AG10803 (cell line): Measurements from ENCODE around the gene MMP14.

Experiments used
- DNase-seq: peaks from one replicate; pipeline ENCODE4 v3.0.0; 2010; ENCODE audit warnings: low read depth
- H3K4me3 ChIP-seq: 2 replicates; pipeline ENCODE4 v1.5.1; 2011; ENCODE audit warnings: mild to moderate bottlenecking, low read length, control low read depth
- CTCF ChIP-seq: conservative IDR thresholded peaks from 2 replicates; pipeline ENCODE4 v1.5.1; 2011; ENCODE audit warnings: mild to moderate bottlenecking, low read length, control low read depth, inconsistent platforms

The MMP14 gene

GRCh38 chr14:22870811-22871223, 34.4 kb downstream of the MMP14 start:
- H3K4me3 ChIP-seq = peak overlapping the region; percentile 82
- no peak for DNase-seq
- TF ChIP-seq CTCF = no peak

- peak within 1 kb of the TSS; percentile 82 for H3K4me3 ChIP-seq
- DNase-seq = peak; percentile 83
- TF ChIP-seq CTCF = no peak
Observed at GRCh38 chr14:22871224-22872032, 35.0 kb downstream of the MMP14 start, which contains the start of gene LRP10. LRP10 (plus strand) TSS chr14:22871740; CDS start chr14:22872304, 564 bp downstream.

DNA sequence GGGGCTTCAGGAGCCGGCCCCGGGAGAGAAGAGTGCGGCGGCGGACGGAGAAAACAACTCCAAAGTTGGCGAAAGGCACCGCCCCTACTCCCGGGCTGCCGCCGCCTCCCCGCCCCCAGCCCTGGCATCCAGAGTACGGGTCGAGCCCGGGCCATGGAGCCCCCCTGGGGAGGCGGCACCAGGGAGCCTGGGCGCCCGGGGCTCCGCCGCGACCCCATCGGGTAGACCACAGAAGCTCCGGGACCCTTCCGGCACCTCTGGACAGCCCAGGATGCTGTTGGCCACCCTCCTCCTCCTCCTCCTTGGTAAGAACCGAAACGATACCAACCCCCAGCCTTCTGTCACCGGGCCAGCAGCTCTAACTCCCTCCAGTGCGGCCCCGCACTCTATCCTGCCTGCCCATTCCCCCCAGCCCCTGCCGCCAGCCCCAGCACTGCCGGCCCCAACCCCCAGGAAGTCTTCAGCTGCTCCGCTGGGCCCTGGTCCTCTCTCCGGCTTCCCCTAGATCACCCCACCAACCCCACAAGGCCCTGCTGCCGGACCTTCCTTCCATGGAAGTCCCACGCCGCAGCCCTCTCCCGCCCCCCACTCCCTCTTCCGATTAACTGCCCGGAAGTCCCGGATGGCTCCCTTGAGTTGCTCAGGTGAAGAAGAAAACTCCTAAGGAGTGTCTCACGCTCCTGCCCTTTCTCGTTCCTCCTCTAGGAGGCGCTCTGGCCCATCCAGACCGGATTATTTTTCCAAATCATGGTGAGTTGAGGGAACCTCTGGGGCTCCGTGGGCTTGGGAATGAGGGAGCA, 35.8 kb downstream of the MMP14 start:
- peak overlapping the region; percentile 82 for H3K4me3 ChIP-seq
- peak; percentile 92 for TF ChIP-seq CTCF
- peak; percentile 76 for DNase-seq

DNA sequence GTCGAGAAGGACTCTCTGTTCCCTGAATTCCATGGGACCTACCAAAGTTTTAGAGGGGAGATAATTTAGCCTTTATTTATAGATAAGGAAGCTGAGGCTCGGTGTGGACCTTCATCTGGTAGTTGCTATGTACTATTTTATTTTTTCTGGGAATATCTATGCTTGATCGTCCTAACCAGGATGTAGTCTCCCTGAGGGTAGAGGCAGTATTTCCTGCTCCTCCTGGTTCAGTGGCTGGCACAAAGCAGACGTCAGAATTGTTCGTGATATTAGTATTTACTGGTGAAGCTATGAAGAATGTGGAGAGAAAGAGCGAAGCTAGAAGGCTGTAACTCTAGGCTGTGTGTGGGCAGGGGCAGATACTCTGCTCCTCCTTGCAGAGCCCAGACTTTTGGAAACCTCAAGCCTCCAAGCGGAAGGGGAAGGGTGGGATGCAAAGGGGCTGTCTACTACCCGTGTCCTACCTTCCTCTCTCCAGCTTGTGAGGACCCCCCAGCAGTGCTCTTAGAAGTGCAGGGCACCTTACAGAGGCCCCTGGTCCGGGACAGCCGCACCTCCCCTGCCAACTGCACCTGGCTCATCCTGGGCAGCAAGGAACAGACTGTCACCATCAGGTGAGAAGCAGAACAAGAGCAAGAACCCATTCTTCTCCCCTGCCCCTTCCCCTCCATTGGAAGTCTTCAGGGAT, 36.6 kb downstream of the MMP14 start:
- H3K4me3 ChIP-seq = peak overlapping the region; percentile 82
- TF ChIP-seq CTCF = no peak
- DNase-seq = peak; percentile 19

DNA sequence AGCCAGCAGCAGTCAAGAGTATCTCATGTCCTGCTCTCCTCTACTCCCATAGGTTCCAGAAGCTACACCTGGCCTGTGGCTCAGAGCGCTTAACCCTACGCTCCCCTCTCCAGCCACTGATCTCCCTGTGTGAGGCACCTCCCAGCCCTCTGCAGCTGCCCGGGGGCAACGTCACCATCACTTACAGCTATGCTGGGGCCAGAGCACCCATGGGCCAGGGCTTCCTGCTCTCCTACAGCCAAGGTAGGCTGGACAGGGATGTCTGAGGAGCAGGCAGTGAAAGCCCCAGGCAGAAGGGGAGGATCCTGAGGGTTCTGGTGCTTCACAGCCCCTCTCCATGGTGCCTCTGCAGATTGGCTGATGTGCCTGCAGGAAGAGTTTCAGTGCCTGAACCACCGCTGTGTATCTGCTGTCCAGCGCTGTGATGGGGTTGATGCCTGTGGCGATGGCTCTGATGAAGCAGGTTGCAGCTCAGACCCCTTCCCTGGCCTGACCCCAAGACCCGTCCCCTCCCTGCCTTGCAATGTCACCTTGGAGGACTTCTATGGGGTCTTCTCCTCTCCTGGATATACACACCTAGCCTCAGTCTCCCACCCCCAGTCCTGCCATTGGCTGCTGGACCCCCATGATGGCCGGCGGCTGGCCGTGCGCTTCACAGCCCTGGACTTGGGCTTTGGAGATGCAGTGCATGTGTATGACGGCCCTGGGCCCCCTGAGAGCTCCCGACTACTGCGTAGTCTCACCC, 38.8 kb downstream of the MMP14 start:
- no peak overlapping the region for H3K4me3 ChIP-seq
- DNase-seq = no peak

More for the DNA sequence above, 38.8 kb downstream of the MMP14 start:
- TF ChIP-seq CTCF = no peak
